Kidney epithelial cell (primary cell): ENCODE data around the gene UGT1A10. TPM values are rescaled to one million over a fixed set of nuclear protein-coding genes. Genes with fewer than 3 reads are reported as not detected.
"Not testable (repeated sequence)": the region's sequence is repeated elsewhere in the genome, so short reads cannot be mapped to it uniquely, and the experiment has no call there.

ENCODE experiments used
- DNase-seq: peaks from one replicate; pipeline ENCODE4 v3.0.0-alpha.2; 2010; ENCODE audit warnings: low read depth
- H3K27me3 ChIP-seq: 2 replicates; pipeline ENCODE4 v1.6.0; 2011; ENCODE audit warnings: low read length; ENCODE audit not compliant: control insufficient read depth, insufficient read depth
- H3K36me3 ChIP-seq: 2 replicates; pipeline ENCODE4 v1.5.1; 2011; ENCODE audit warnings: low read length; ENCODE audit not compliant: control insufficient read depth, insufficient read depth
- H3K4me3 ChIP-seq: 2 replicates; pipeline ENCODE4 v1.5.1; 2011; ENCODE audit warnings: low read depth, mild to moderate bottlenecking, control low read depth, low read length
- total RNA-seq: library from RNA; depleted of rRNA; stranded (reverse); fragments of >200 nt; gene quantifications from 2 replicates; pipeline ENCODE4 v1.2.3, GENCODE V29; 2015
- TF ChIP-seq, protein P1 (sequence below): IDR thresholded peaks from 2 replicates; pipeline ENCODE4 v1.5.1; 2011; ENCODE audit warnings: mild to moderate bottlenecking, moderate library complexity, low read length, control low read depth, inconsistent platforms; ENCODE audit not compliant: insufficient read depth, poor library complexity, severe bottlenecking

Gene UGT1A10
- total RNA-seq, 1 donor from 2014 or later = not detected

DNA sequence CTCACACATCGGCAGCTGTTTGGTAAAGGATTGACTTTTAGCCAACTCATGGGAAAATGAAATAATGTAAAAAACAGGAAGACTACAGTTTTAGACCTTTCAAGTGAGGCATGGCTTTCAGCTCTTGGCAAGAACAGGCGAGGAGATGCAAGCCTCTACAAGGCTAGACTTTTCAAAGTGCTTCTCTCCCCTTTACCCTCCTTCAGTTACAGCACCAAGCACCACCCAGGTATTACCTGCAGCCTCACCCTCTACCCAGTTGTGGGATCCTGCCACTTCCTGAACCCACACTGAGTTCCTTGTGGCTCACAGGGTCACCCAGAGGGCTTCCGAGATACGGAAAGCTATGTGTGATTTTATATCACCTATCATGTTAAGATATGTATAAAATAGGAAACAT, 14.7 kb downstream of the UGT1A10 start:
- Histone ChIP-seq H3K27me3 (no peaks in the 10 kb centered on the region), H3K36me3 (no peaks in the 10 kb centered on the region), H3K4me3 (no peak overlapping the region)
- TF ChIP-seq, protein P1, sequence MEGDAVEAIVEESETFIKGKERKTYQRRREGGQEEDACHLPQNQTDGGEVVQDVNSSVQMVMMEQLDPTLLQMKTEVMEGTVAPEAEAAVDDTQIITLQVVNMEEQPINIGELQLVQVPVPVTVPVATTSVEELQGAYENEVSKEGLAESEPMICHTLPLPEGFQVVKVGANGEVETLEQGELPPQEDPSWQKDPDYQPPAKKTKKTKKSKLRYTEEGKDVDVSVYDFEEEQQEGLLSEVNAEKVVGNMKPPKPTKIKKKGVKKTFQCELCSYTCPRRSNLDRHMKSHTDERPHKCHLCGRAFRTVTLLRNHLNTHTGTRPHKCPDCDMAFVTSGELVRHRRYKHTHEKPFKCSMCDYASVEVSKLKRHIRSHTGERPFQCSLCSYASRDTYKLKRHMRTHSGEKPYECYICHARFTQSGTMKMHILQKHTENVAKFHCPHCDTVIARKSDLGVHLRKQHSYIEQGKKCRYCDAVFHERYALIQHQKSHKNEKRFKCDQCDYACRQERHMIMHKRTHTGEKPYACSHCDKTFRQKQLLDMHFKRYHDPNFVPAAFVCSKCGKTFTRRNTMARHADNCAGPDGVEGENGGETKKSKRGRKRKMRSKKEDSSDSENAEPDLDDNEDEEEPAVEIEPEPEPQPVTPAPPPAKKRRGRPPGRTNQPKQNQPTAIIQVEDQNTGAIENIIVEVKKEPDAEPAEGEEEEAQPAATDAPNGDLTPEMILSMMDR = no peak
- DNase-seq = no peak

DNA sequence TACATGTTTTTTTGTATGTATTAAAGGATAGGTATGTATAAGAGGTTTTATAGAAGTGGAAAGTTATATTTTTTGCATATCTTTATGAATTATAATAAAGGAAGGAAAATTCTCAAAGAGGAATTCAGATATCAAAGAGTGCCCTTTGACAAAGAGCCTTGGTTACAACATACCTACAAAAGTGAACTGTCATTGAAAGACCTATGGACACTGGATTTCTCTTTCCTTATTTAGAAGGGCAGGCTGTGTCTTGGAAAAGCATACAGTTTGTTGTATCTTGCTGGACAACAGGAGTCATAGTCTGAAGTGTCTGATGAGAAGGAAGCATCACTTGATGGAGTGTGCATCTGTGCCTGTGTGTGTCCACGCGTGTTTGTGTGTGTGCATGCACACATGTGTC, 15.2 kb downstream of the UGT1A10 start:
- no peaks in the 10 kb centered on the region for H3K36me3 ChIP-seq
- no peak for DNase-seq
- no peak overlapping the region for H3K4me3 ChIP-seq
- TF ChIP-seq, protein P1 = no peak
- H3K27me3 ChIP-seq = no peaks in the 10 kb centered on the region

- no peaks in the 10 kb centered on the region for H3K36me3 ChIP-seq
- no peak for DNase-seq
- TF ChIP-seq, protein P1 = no peak
These were observed 18.3 kb downstream of the UGT1A10 start for GRCh38 chr2:233654501-233654900.

DNA sequence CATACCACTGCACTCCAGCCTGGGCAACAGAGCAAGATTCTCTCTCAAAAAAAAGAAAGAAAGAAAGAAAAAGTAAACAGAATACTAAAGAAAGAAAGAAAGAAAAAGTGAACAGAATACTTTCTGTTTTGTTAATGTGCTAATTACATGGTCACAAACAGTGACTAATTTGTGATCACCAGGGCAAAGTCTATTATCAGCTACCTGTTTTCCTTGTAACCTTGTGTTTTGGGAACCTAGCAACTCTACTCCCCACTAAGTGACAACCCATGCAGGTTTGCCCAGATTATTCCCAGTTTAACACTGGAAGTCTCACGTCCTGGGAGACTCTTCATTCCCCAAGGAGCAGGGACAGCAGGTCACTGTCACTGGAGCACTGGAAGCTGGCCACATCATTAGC, 18.8 kb downstream of the UGT1A10 start:
- TF ChIP-seq, protein P1 = no peak
- no peaks in the 10 kb centered on the region for H3K36me3 ChIP-seq
- no peak for DNase-seq
- no peak overlapping the region for H3K4me3 ChIP-seq
- H3K27me3 ChIP-seq = no peaks in the 10 kb centered on the region

More at GRCh38 chr2:233654501-233654900, 18.3 kb downstream of the UGT1A10 start:
- Histone ChIP-seq H3K27me3 (no peaks in the 10 kb centered on the region), H3K4me3 (no peak overlapping the region)

GRCh38 chr2:233655943-233656342, 19.7 kb downstream of the UGT1A10 start:
- H3K27me3 ChIP-seq, H3K4me3 ChIP-seq, DNase-seq, H3K36me3 ChIP-seq: not testable (repeated sequence)

GRCh38 chr2:233656443-233656842, 20.2 kb downstream of the UGT1A10 start:
- TF ChIP-seq, protein P1 = no peak
- DNase-seq = no peak
- no peaks in the 10 kb centered on the region for H3K36me3 ChIP-seq
- H3K4me3 ChIP-seq = no peak overlapping the region
- H3K27me3 ChIP-seq = no peaks in the 10 kb centered on the region

DNA sequence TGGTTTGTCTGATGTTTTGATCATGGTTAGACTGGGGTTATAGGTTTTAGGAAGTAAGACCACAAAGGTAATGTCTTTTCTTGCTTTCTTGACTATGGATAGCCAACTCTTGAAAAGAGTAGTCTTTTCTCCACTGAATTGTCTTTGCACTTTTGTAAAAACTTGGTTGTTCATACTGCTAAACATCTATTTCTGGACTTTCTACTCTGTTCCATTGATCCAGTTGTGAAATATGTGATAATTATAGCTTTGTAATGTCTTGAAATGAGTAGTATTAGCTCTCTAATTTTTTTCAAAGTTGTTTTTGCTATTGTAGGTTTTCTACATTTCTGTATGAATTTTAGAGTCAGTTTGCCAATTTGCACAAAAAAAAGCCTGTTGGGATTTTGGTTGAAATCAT, 22.4 kb downstream of the UGT1A10 start:
- Histone ChIP-seq H3K36me3 (no peaks in the 10 kb centered on the region), H3K27me3 (no peaks in the 10 kb centered on the region), H3K4me3 (no peak overlapping the region)
- DNase-seq = no peak
- TF ChIP-seq, protein P1 = no peak
